GM19467 (cell line): Measurements from ENCODE around the gene ETV4.

Experiments
- ATAC-seq: cut with Tn5 transposase; IDR thresholded peaks from one replicate; pipeline ENCODE4 v1.9.1; 2021; ENCODE audit warnings: mild to moderate bottlenecking, moderate library complexity; ENCODE audit not compliant: unreplicated experiment

Gene ETV4

DNA sequence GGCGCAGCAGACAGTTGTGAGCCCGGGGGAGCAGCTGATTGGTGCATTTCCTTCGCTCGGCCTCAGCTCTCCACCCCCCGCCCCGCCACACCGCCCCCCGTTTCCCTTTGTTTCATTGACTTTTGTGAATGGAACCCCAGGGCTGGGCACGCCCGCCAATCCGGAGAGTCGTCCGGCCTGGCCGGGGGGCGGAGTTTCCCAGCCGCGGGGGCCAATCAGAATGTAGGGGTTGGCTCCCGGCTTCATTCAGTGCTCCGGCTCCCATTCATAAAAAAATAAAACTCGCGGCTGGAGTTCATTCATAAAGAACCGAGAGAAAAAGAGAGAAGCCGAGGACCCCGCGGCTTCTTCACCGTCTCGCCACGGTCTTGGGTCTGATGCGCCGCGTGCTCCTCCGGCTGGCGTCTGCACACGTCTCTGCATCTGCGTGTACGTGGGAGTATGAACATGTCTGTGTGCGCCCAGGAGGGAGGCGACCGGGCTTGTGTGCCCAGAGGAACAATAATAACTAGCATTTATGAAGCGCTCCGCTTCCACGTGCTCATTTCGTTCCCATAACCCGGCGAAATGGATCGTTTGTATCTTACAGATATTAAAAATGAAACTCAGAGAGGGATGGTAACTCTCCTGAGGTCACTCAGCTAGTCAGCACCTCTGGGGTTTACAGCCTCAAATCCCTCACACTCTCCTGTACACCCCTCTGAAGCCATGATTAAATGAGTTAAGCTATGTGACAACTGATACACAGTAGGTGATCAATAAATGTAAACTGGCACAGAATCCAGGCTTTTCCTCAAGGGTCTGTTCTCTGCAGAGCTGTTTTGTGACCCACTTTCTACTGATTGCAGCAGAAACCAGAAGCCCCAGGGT lies at the start of gene ETV4:
Gene ETV4 (minus strand): TSS at position 22 of the 870 bp plus-strand sequence. CDS start 723 bp downstream, outside the sequence.
- peak; percentile 79 for ATAC-seq

DNA sequence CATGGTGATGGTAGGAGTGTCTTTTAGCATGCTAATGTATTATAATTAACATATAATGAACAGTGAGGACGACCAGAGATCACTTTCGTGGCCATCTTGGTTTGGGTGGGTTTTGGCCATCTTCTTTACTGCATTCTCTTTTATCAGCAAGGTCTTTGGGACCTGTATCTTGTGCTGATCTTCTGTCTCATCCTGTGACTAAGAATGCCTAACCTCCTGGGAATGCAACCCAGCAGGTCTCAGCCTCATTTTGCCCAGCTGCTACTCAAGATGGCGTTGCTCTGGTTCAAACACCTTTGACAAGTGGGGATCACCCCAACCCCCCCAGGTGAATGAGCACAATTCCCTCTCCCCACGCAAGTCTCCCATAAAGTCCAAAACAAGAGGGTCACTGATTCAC lies 49.3 kb upstream of the ETV4 start:
- no peak for ATAC-seq

DNA sequence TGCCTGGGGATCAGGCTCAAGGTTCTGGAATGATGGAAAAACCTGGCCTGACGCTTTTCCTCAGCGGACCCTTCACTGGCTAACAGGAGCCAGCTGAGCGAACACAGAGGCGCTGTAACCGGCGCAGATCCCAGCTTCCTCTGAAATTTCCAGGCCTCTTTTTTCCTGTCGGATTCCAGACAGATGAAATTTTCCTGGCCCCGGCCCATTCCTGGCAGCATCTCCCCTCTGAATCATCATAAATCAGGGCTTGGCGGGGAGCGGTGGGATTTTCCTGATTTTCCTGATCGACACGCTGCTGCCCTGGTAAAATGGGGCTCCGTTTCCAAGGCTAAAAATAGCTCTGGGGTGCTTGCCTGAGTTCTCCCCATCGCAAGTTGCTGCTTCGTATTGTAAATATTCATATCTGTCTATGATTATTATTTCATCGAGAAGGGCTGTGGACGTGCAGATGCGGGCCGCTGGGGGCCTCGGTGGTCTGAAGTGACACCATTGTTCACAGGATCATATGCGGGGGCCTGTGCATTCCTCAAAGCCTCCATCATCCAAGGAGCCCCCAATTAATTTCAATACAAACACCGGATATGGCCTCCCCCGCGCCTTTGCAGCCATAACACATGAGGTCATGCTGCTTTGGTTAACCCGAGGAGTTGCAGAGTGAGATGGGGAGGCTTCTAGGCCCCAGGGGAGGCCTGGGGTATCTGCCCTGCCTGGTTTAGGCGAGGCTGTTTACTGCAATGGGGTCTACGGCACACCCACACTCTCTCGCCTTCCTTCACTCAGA lies 45.8 kb upstream of the ETV4 start:
- ATAC-seq, result no peak

DNA sequence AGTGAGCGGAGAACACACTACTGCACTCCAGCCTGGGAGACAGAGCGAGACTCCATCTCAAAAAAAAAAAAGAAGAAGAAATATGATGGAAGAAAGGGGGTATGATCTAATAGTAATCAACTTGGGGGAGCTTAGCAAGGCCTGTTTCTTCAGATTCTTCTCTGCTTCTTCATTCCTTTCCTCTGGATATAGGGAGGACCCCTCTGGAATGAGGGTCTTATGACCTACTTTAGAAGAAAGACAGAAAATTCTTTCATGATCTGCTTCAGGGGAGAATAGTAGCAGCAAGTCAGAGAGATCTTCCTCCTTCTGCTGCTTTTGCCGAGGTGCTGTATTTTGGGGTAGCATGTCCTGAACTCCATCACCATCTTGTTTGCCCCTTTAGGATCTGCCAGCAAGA lies 44.9 kb upstream of the ETV4 start:
- ATAC-seq, result no peak

DNA sequence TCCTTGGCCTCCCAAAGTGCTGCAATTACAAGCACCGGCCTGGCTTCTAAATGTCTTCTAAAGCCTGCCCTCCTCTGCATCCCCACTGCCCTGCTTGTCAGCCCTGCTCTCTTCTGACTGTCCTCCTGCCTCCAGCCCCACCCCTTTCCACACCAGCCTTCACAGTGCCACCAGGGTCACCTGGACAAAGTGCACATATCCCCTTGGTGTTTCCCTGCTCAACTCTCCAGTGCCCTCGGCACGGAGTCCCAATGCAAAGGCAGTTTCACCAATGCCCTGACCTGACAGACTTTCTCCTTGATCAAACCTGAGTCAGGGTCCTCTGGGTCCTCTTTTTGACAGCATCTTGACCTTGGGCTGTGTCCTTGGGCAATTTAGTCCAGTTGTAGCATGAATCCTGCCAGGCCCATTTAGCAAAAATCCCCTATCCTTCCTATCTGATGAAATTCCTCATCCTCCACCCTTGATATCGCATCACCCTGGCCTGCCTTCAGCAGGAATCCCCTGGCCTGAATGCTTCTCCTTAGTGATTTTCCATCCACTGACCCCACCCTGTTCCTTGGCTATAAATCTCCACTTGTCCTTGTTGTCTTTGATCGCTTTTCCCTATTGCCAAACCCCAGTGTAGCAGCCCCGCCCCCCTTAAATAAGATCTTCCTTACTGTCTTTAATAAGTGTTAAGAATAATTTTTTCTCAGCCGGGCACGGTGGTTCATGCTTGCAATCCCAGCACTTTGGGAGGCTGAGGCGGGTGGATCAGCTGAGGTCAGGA lies 42.7 kb upstream of the ETV4 start:
- ATAC-seq, result no peak

DNA sequence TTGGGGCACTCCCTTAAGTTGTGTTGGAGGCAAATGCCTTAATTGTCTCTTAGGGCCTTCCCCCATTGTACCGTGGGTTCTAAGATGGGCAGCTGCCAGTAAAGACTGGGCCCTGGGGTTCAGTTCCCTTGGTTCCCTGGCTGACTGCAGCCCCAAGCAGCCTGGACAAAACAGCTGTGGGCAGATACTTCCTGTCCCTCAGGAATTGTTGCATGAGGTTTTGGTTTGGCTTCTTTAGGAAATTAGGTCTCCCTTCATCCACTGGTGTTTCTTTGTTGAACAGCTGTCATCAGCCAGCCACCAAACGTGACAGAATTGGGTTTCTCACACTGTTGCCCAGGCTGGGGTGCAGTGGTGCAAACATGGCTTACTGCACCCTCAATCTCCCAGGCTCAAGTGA lies 42.0 kb upstream of the ETV4 start:
- no peak for ATAC-seq

DNA sequence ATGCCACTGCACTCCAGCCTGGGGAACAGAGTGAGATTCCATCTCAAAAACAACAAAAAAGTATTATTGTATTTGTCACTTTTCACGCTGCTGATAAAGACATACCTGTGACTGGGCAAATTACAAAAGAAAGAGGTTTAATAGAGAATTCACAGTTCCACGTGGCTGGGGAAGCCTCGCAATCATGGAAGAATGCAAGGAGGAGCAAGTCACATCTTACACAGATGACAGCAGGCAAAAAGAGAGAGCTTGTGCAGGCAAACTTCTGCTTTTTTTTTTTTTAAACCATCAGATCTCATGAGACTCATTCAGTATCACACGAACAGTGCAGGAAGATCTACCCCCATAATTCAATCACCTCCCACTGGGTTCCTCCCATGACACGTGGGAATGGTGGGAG lies 41.5 kb upstream of the ETV4 start:
- no peak for ATAC-seq

DNA sequence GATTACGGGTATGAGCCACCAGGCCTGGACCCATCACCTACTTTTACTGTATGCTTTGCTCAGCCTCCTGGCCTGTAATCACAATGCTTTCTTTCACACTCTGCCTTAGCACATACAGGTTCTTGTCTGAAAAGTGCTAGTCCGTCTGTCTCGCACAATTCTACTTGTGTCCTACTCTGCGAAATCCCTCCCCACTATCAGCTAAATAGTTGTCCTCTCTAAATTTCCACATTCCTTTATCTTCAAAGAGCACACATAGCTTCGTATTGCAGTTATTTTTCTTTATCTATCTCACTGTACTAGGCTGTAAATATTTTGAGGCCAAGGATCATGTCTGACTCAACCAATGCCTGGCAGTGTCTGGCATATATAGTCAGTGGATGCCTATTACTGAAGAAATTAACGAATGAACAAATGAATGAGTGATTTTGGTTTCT lies 38.5 kb upstream of the ETV4 start:
- no peak for ATAC-seq

DNA sequence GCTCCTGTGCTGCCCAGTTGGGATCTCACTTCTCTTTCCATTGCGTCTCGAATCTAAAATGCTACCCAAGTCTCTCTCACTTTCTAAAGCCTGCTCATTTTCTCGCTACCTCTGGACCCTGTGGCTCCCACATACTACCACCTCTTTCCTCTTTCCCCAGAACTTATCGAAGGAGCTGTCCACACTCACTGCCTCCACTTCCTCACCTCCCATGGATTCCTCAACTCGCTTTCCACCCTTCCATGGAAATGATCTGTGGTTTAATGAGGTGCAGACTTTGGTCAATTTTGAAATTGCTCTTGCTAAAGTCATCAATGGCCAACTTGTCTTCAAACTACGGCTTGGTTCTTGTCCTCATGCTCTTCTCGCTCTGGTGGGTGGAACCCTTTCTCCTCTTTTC lies 37.2 kb upstream of the ETV4 start:
- ATAC-seq, result no peak

DNA sequence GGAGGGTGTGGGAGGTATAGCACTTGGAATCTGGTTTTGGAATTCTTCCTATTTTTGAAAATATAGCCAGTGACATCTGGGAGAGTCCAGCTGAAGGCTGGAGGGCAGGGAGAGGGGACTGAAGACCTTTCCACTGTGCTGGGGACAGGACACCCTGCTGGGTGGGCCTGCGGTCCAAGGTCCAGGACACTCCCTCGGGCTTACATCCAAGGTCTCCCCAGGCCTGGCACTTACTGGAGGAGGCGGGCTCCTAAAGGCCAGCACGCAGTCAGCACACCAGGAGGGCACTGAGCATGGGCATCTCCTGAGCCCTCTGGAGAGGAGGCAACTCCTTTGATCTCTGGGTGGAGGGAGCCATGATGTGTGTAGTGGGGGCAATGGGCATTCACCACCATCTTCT lies 35.5 kb upstream of the ETV4 start:
- no peak for ATAC-seq

DNA sequence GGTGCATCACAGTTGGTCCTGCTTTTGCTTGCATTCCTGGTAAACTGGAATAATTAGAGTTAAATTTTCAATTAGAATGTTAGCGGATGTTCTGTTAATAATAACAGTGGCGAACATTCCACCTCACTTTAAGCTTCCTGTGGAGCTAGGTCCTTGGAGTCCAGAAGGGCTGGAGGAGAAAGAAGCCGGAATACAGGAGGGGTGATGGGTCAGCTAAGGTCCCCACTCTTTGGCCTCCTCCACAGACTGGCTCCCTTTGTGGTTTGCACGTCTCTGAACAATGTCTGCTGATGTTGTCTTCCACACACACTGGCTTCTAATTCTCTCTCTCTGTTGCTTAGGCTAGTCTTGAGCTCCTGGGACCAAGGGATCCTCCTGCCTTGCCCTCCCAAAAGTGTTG lies 35.0 kb upstream of the ETV4 start:
- no peak for ATAC-seq

DNA sequence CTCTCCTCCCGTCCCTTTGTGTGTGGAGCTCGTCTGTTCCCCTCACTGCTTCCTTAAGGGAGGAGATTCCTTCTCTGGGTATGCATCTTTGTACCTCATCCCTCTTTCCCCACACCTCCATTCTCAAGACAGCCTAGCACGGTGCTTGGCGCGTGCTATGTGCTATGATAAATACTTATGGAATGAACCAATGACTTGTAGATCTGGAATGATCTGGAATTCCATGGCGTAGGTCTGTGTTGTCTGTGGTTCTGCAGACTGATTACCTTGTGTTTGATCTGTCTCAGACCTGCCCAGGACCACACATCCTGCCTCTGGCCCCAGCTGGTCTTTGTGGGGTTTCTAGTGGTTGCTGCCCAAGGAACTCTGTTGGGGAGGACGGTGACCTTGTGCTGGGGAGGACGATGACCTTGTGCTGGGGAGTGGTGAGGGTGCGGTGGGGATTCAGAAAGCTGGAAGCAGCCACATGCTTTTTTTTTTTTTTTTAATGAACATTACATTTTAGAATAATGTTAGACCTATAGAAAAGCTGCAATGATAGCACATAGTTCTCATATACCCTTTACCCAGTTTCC lies 33.5 kb upstream of the ETV4 start:
- no peak for ATAC-seq

DNA sequence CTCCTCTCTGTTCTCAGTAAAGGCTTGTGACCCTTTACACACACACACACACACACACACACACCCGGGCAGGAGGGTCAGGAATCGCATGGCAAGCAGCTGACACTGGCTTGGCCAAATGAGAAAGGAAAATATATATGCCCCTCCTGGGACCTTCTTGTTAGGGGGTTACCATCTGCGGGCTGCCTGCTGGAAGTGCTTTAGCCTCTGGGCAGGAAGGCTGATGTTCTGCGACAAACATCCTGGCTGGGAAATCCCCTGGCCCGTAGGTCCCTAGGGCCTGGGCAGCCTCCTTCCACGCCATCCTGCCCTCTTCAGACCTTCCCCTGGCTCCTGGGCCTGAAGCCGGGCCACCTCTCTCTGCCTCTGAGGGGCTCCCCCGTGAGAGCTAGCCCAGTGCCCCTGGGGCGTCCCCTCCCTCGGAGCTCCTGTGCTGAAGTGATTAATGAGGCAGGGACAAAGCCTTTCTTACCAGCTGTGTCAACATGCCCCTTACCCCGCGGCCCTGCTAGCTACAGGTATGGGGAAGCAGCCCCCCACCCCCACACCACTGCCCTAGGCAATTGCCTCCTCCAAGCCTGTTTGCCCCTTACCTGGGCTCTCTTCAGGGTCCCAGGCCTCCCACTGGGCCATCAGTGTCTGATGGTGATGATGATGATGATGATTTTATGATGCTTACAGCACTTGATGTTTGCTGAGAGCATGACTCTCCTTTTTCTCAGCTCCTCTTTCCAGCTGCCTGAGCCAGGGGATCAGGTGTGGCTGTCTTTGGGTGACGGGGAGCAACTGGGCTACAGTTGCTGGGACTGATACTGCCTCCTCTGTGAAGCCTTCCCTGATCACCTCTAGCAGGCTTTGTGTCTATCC lies 32.8 kb upstream of the ETV4 start:
- no peak for ATAC-seq

DNA sequence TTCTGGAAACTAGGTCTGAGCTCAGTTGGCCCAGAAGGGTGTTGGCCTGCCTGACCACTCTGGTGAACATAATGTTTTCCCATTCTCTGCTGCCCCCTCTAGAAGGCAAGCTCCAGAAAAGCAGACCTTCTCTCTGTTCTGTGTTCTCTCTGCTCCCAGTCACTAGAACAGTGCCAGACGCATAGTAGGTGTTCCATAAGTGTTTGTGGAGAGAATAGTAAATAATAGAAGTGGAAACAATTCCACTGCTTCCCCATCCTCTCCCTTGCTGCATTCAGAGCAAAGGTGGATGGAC lies 32.2 kb upstream of the ETV4 start:
- no peak for ATAC-seq

DNA sequence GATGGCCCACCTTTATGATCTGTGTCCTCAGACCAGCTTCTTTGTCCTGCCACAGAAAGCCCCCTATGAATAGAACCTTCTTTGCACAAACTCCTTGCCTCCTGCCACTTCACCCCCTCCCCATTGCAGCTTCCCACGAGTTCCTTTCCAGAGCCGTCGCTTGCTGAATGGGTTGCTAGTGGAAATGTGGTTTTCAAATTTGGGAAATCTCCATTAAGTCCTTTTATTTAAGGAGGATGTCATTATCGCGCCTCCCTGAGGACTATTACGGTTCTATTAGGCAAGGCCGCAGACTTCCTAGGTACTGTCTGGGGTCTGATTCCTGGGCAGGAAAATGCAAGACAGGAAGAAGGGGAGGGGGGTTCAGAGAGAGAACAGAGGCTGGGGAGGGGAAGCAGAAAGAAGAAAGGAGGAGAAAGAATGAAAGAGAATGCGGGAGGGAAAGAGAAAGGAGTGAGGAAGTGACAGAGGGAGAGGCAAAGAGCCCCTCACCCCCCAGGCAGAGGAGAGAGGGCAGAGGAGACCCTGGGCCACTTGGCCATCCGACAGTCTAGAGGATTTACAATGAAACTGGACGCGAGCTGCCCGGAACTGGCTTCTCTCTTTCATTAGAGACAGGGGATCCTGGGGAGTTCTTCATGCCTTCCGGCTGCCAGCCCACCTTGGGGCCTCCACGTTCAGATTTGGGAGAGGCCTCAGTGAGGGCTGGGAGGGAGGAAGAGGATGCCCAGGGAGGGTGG lies 31.7 kb upstream of the ETV4 start:
- ATAC-seq, result no peak

DNA sequence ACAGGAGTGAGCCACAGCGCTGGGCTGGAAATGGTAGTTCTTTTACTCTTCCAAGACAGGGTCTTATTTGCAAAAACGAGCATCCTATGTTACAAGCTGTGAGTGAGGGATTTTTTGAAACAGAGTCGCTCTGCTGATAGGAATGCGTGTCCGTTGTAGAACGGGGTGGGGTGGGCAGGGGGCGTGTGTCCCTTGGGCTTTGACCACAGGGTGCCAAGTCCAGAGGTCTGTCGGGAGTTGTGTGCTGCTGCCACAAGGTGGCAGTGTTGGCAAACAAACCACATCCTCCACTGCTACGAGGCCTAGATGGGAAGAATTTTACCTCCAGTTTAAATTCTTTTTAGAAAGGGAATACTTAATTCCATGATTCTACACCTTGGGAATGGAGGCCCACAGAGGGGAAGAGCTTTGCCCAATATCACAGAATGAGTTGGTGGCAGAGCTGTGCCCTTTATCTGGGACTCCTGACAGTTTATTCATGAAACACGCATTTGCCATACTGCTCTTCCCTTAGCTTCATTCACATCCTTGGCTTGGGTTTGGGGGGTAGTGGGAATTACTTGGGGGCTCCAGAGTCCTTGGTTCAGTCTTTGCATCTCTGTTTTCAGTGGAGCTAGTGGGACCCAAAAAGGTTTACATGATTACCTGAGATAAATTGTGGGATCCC lies 30.6 kb upstream of the ETV4 start:
- ATAC-seq, result no peak

DNA sequence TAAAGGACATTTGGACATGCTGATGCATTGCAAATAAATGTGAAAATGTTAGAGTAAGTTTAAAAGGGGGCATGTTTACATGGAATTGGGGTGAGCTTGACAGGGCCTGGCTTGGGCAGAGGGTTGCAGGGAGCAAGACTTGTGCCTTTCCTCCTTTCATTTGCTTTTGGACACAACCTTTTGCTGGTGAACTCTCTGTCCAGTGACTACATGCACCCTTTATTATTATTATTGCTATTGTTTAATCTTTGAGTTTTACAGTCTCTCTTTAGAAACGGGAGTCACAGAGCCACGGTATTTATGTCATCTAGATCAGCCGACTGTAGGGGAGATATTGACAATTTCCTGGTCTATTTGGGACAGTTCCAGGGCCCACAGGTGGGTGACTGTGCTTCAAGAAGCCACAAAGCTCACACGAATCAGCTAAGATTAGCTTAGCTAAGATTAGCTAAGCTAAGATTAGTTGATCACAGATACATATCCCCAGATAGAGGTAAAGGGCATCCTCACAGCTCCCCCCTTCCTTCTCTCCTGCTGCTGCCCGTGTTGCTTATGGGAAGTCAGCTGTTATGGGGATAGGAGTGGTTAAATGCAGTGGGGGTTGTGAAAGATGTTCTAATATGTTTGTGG lies 28.9 kb upstream of the ETV4 start:
- no peak for ATAC-seq

DNA sequence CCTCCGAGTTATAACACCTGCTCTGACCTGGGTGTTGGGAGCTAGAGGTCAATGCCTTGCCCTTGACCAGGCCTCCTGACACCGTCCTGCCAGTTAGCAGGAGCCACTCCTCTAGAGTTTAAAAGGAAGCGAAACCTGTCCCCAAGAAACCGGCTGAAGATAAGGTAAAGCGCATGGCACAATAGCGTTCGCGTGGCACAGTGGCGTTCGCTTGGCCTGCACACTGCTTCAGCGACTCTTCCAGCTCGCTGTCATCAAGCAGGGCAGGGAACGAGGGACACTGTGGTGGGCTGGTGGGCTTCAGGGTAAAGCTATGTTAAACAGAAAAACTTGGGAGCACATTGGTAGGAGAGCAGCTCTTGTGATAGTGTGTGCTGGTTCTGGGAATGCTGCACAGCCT lies 28.2 kb upstream of the ETV4 start:
- ATAC-seq, result no peak
